Measurements from ENCODE around the gene CD22.

Gene CD22

GRCh38 chr19:35395382-35396199 lies 66.6 kb downstream of the CD22 start:
- ChIA-PET POLR2A (no interaction called here), CTCF (interaction anchor here (1.8 kb wide), 1 partner anchor 42 kb away, joined by 4 read pairs; no protein-coding TSS in a partner anchor)
- TF ChIP-seq CTCF (IDR thresholded peaks at IDR 0.05; ENCODE audit: control extremely low read depth, extremely low read depth, low read depth, missing control alignments): no peak
- DNase-seq (ENCODE audit: extremely low spot score): no peak

GRCh38 chr19:35396240-35396885 lies 67.4 kb downstream of the CD22 start:
- POLR2A ChIA-PET: no interaction called here
- DNase-seq (ENCODE audit: extremely low spot score): no peak
- no peak for TF ChIP-seq CTCF (IDR thresholded peaks at IDR 0.05; ENCODE audit: control extremely low read depth, extremely low read depth, low read depth, missing control alignments)
- CTCF ChIA-PET: interaction anchor here (0.9 to 1.8 kb wide), 4 partner anchors 32 to 107 kb away, joined by 3 to 4 read pairs (median 4); no protein-coding TSS in a partner anchor
